HepG2 (cell line): ENCODE results near the gene SECISBP2L. TPM values are rescaled to one million over a fixed set of nuclear protein-coding genes. Genes with fewer than 3 reads are reported as not detected.

ENCODE experiments used
- ATAC-seq: fragments of 200-7000 bp; cut with Tn5 transposase; 3 replicates; pipeline ENCODE4 v1.9.1; 2020; ENCODE audit warnings: mild to moderate bottlenecking, moderate library complexity
- BruUV-seq: library from RNA; stranded (reverse); fragments of 400-500 nt; replicated peaks from 2 replicates; lab custom pipeline; 2021; lab: Mats Ljungman, UMichigan
- CTCF ChIA-PET: fragments of 300-600 bp; formaldehyde crosslinking; extraction: SDS; loops from one replicate; lab custom pipeline; 2021; ENCODE audit warnings: low total read pairs, inconsistent platforms, low intra/inter-chr PET ratio; lab: Yijun Ruan, JAX
- POLR2A ChIA-PET: fragments of 350-600 bp; sonication (Branson Sonifier 250); formaldehyde crosslinking; loops from one replicate; lab custom pipeline; 2020; ENCODE audit warnings: antibody characterized with exemption, inconsistent platforms; lab: Yijun Ruan, JAX
- DNase-seq: peaks from one replicate; pipeline ENCODE4 v3.0.0-alpha.2; 2015; ENCODE audit warnings: low spot score
- FAIRE-seq: peaks from 3 replicates; lab custom pipeline; 2011; peaks lifted over from hg19 to GRCh38; lab: Jason Lieb, UNC
- H2AFZ ChIP-seq: one replicate; pipeline ENCODE4 v1.6.1; 2011; ENCODE audit warnings: low read length, inconsistent platforms
- H3K27ac ChIP-seq: fragments of 300-600 bp; 3 replicates; pipeline ENCODE4 v1.8.0; 2011; ENCODE audit warnings: mixed run types, mild to moderate bottlenecking, mixed read lengths, low read length, inconsistent platforms; ENCODE audit not compliant: insufficient read depth; ENCODE audit errors: extremely low read length
- H3K27me3 ChIP-seq, 2 experiments: fragments of 200-600 bp in 1 of 2; 2 replicates in 1 of 2; 3 replicates in 1 of 2; pipeline versions ENCODE4 v1.6.0 to v1.8.0; 2011; ENCODE audit warnings: low read length in 2 of 2, mild to moderate bottlenecking in 2 of 2, moderate library complexity in 2 of 2, inconsistent platforms in 1 of 2; ENCODE audit not compliant: insufficient read depth in 2 of 2, control insufficient read depth in 1 of 2
- H3K36me3 ChIP-seq, 2 experiments: fragments of 200-600 bp in 1 of 2; replicated peaks in 1 of 2; 2 replicates in 1 of 2; 3 replicates in 1 of 2; pipeline versions ENCODE4 v1.5.1 to v1.8.0; 2011; ENCODE audit warnings: low read length in 2 of 2, inconsistent platforms in 1 of 2; ENCODE audit not compliant: insufficient read depth in 2 of 2, control insufficient read depth in 1 of 2
- H3K4me1 ChIP-seq: 2 replicates; pipeline ENCODE4 v1.5.1; 2012; ENCODE audit warnings: low read length, inconsistent platforms; ENCODE audit not compliant: insufficient read depth
- H3K4me2 ChIP-seq: 2 replicates; pipeline ENCODE4 v1.6.0; 2011; ENCODE audit warnings: low read depth, low read length, inconsistent platforms
- H3K4me3 ChIP-seq, 3 experiments: fragments of 200-600 bp in 1 of 3; sonication (generic), shearing (Covaris generic) in 1 of 3; replicated peaks in 1 of 3; 2 replicates each; pipeline ENCODE4 v1.5.1; 2011 to 2016; ENCODE audit warnings: low read length in 3 of 3, inconsistent platforms in 2 of 3, low read depth in 2 of 3, mild to moderate bottlenecking in 2 of 3, control low read depth in 1 of 3, mixed read lengths in 1 of 3; ENCODE audit not compliant: insufficient read depth in 1 of 3
- H3K79me2 ChIP-seq: one replicate; pipeline ENCODE4 v1.6.1; 2011; ENCODE audit warnings: low read length, inconsistent platforms; ENCODE audit not compliant: insufficient read depth
- H3K9ac ChIP-seq: 2 replicates; pipeline ENCODE4 v1.6.0; 2011; ENCODE audit warnings: mild to moderate bottlenecking, low read depth, low read length, inconsistent platforms; ENCODE audit not compliant: insufficient read depth
- H3K9me3 ChIP-seq: 2 replicates; pipeline ENCODE4 v1.5.1; 2012; ENCODE audit warnings: mild to moderate bottlenecking, low read length
- H4K20me1 ChIP-seq: 2 replicates; pipeline ENCODE4 v1.6.0; 2011; ENCODE audit warnings: inconsistent platforms, mild to moderate bottlenecking, low read length, moderate library complexity; ENCODE audit not compliant: insufficient read depth
- ARID4A ChIP-seq: sonication (generic); formaldehyde crosslinking; IDR thresholded peaks from 2 replicates; pipeline ENCODE4 v1.5.0; 2020; ENCODE audit warnings: mild to moderate bottlenecking, missing genetic modification reagents, borderline replicate concordance
- GTF2F1 ChIP-seq: fragments of 150-350 bp; IDR thresholded peaks from 2 replicates; pipeline ENCODE4 v1.6.1; 2014; ENCODE audit warnings: low read length
- MXI1 ChIP-seq: IDR thresholded peaks from 3 replicates; pipeline ENCODE4 v1.6.1; 2012; ENCODE audit warnings: low read depth, low read length, inconsistent platforms, borderline replicate concordance
- SMAD1 ChIP-seq: sonication (generic); formaldehyde crosslinking; IDR thresholded peaks from 2 replicates; pipeline ENCODE4 v1.4.0; 2020; ENCODE audit warnings: missing genetic modification reagents, low read depth, mild to moderate bottlenecking, borderline replicate concordance
- SOX6 ChIP-seq, 2 experiments: fragments of 450-650 bp in 1 of 2; sonication (generic) in 1 of 2; formaldehyde crosslinking in 1 of 2; IDR thresholded peaks; 2 replicates each; pipeline versions ENCODE4 v1.4.0 to v1.6.1; 2017 to 2020; ENCODE audit warnings: antibody characterized with exemption in 1 of 2, mild to moderate bottlenecking in 1 of 2, missing genetic modification reagents in 1 of 2
- SRSF1 ChIP-seq: fragments of 200-400 bp; formaldehyde crosslinking; optimal IDR thresholded peaks from 2 replicates; pipeline ENCODE3; 2017; ENCODE audit warnings: mild to moderate bottlenecking, low read depth, low read length, moderate library complexity
- ZBTB42 ChIP-seq: sonication (generic); formaldehyde crosslinking; IDR thresholded peaks from 2 replicates; pipeline ENCODE4 v1.5.0; 2020; ENCODE audit warnings: mild to moderate bottlenecking, missing genetic modification reagents
- ZC3H13 ChIP-seq: sonication (generic); formaldehyde crosslinking; IDR thresholded peaks from 2 replicates; pipeline ENCODE4 v1.8.1; 2023; ENCODE audit warnings: mild to moderate bottlenecking, missing genetic modification reagents, moderate library complexity
- ZMYM2 ChIP-seq: sonication (generic); formaldehyde crosslinking; IDR thresholded peaks from 2 replicates; pipeline ENCODE4 v1.8.0; 2022; ENCODE audit warnings: mild to moderate bottlenecking, missing genetic modification reagents
- ZNF138 ChIP-seq: sonication (generic); formaldehyde crosslinking; IDR thresholded peaks from 2 replicates; pipeline ENCODE4 v1.5.0; 2020; ENCODE audit warnings: mild to moderate bottlenecking, low read depth, missing genetic modification reagents
- ZNF20 ChIP-seq: sonication (generic); formaldehyde crosslinking; IDR thresholded peaks from 2 replicates; pipeline ENCODE4 v1.4.0; 2020; ENCODE audit warnings: mild to moderate bottlenecking, moderate library complexity, missing genetic modification reagents
- ZNF33A ChIP-seq: sonication (generic); formaldehyde crosslinking; IDR thresholded peaks from 2 replicates; pipeline ENCODE4 v1.5.1; 2020; ENCODE audit warnings: missing genetic modification reagents, mild to moderate bottlenecking, moderate library complexity, borderline replicate concordance
- ZNF430 ChIP-seq: sonication (generic); formaldehyde crosslinking; IDR thresholded peaks from 2 replicates; pipeline ENCODE4 v1.9.0; 2021; ENCODE audit warnings: mild to moderate bottlenecking, missing genetic modification reagents
- ZNF512B ChIP-seq: sonication (generic); formaldehyde crosslinking; IDR thresholded peaks from 2 replicates; pipeline ENCODE4 v1.5.1; 2020; ENCODE audit warnings: missing genetic modification reagents, mild to moderate bottlenecking, borderline replicate concordance
- ZNF530 ChIP-seq: sonication (generic); formaldehyde crosslinking; IDR thresholded peaks from 2 replicates; pipeline ENCODE4 v1.5.0; 2020; ENCODE audit warnings: low read depth, mild to moderate bottlenecking, missing genetic modification reagents
- ZNF746 ChIP-seq: sonication (generic); formaldehyde crosslinking; IDR thresholded peaks from 2 replicates; pipeline ENCODE4 v1.8.0; 2022; ENCODE audit warnings: mild to moderate bottlenecking, missing genetic modification reagents
- ZNF747 ChIP-seq: sonication (generic); formaldehyde crosslinking; IDR thresholded peaks from 2 replicates; pipeline ENCODE4 v1.8.1; 2023; ENCODE audit warnings: missing genetic modification reagents, mild to moderate bottlenecking, borderline replicate concordance
- ZSCAN25 ChIP-seq: sonication (generic); formaldehyde crosslinking; IDR thresholded peaks from 2 replicates; pipeline ENCODE4 v1.8.0; 2022; ENCODE audit warnings: mild to moderate bottlenecking, missing genetic modification reagents
- in situ Hi-C: cut with HindIII; loops from 2 replicates; pipeline ENCODE4 v1.10.0; 2017; ENCODE audit warnings: low pct_unique_long_range_greater_than_20kb; ENCODE audit not compliant: extremely low pct_ligation_motif_present
- intact Hi-C: fragments of 100-400 bp; cut with micrococcal nuclease; formaldehyde crosslinking; loops from one replicate; pipeline ENCODE4 v1.10.0; 2022; ENCODE audit not compliant: unreplicated experiment
- polyA plus RNA-seq, 8 experiments: library from polyadenylated mRNA; depleted of rRNA in 3 of 8; stranded (reverse) in 7 of 8; unstranded in 1 of 8; fragments of >200 nt; fragmentation: Illumina TruSeq in 4 of 8; extraction: Trizol in 4 of 8; gene quantifications; 2 replicates each; pipeline versions ENCODE4 v1.2.1 to v1.2.3, GENCODE V29; 2011 to 2016; ENCODE audit warnings: low read depth in 4 of 8, missing spikeins in 1 of 8, mixed read lengths in 1 of 8; ENCODE audit not compliant: insufficient read depth in 1 of 8
- total RNA-seq, 5 experiments: library from RNA; depleted of rRNA; stranded (reverse); fragments of >200 nt; fragmentation: Illumina TruSeq; extraction: Trizol; gene quantifications; 2 replicates each; pipeline ENCODE4 v1.2.3, GENCODE V29; 2016; ENCODE audit warnings: low read depth in 1 of 5

SECISBP2L gene
- total and polyA plus RNA-seq, 2 of the 13 experiments (the other 11 are each of a cell fraction or from before 2014, with no cell fraction given) = 13.9 to 15.6 TPM

DNA sequence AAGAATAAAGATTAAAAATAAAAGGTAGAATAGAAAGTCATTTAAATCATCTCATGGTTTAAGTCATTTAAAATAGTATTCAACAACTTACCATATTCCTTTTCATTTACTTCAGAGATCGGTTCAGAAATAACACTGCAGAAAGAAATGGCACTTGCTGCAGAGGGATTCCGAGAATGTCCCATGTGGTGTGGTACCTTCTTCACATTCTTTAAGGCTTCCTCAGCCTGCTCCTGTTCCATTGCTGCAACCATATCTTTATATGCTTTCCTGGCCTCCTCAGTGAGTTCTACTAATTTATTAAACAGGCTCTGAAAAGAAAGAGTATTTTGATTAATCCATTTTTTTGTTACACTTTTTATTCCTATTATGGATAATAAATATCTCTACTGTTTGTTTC is 50.0 kb downstream of the SECISBP2L start (continued):
- TF ChIP-seq ZC3H13 (CRISPR knock-in tag) = no peak
- no peak for TF ChIP-seq ZNF746 (CRISPR knock-in tag)
- TF ChIP-seq ZNF530 (CRISPR knock-in tag) = no peak
- TF ChIP-seq, all 625 proteins: peak for 0

DNA sequence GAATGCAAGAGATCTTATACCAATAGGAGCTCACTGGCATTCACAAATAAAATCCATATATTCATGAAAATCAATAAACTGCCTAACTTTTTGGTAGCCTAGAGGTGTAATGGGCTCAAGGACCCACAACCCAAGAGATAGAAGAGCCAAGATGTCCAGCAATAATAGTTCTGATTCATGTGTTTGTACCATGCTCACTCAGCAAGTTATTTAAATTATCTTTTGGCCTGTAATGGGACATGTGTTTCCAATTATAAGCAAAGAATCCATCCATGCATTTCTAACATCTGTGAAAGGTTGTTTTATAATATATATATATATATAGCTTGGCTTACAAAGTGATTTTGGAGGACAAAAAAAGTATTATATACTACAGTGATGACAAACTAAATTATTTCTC is 52.9 kb downstream of the SECISBP2L start:
- no TSS peak for BruUV-seq
- in situ Hi-C loops = no loop called here
- CTCF ChIA-PET = no interaction called here
- TF ChIP-seq SOX6 (IDR thresholded peaks at IDR 0.05) (no peak), SOX6 (CRISPR knock-in tag; IDR thresholded peaks at IDR 0.05) (no peak), ZBTB42 (CRISPR knock-in tag) (no peak), ZSCAN25 (no peak), ZNF430 (no peak), ZNF33A (no peak), ZNF20 (CRISPR knock-in tag) (no peak), MXI1 (no peak), SRSF1 (no peak), SMAD1 (CRISPR knock-in tag) (no peak), ZNF747 (CRISPR knock-in tag) (no peak), ARID4A (CRISPR knock-in tag) (no peak), ZNF138 (CRISPR knock-in tag) (no peak), ZNF512B (CRISPR knock-in tag) (no peak), ZMYM2 (CRISPR knock-in tag) (no peak), GTF2F1 (no peak)

More for the DNA sequence above, 52.9 kb downstream of the SECISBP2L start:
- Histone ChIP-seq H3K4me1 (no peaks in the 10 kb centered on the region), H3K27ac (no peak overlapping the region), H3K4me2 (no peak overlapping the region), H3K27me3 (no peaks in the 10 kb centered on the region), H3K9me3 (no peaks in the 10 kb centered on the region), H4K20me1 (no peaks in the 10 kb centered on the region), H2AFZ (no peak overlapping the region), H3K36me3 (peaks cover 4 to 51% of the 10 kb centered on the region in 2 experiments; a peak in 4 of 5 replicates), H3K79me2 (no peaks in the 10 kb centered on the region), H3K4me3 (no peak overlapping the region), H3K9ac (no peak overlapping the region)
- DNase-seq (no peak), FAIRE-seq (no peak), ATAC-seq (no peak)
- intact Hi-C loops = no loop called here
- POLR2A ChIA-PET = no interaction called here
